PC-3 (cell line): ENCODE results near the gene UBFD1. TPM values are rescaled to one million over a fixed set of nuclear protein-coding genes. Genes with fewer than 3 reads are reported as not detected.
A peak's percentile ranks its signal among the peaks of the same experiment; 100 is the strongest.
"Not testable (repeated sequence)": the region's sequence is repeated elsewhere in the genome, so short reads cannot be mapped to it uniquely, and the experiment has no call there.

Source experiments
- ATAC-seq: fragments of 200-7000 bp; cut with Tn5 transposase; 2 replicates; pipeline ENCODE4 v1.9.1; 2020; ENCODE audit warnings: mild to moderate bottlenecking, moderate library complexity
- BruUV-seq: library from RNA; stranded (reverse); fragments of 400-500 nt; replicated peaks from 2 replicates; lab custom pipeline; 2021; lab: Mats Ljungman, UMichigan
- CTCF ChIA-PET: fragments of 300-600 bp; sonication (Branson Sonifier 250); formaldehyde crosslinking; loops from one replicate; lab custom pipeline; 2022; ENCODE audit warnings: antibody characterized with exemption; lab: Charles Lee
- POLR2A ChIA-PET: fragments of 300-600 bp; sonication (Branson Sonifier 250); formaldehyde crosslinking; loops from one replicate; lab custom pipeline; 2022; ENCODE audit warnings: antibody characterized with exemption; ENCODE audit not compliant: unreplicated experiment; lab: Charles Lee
- DNase-seq: peaks from one replicate; pipeline ENCODE4 v3.0.0-alpha.2; 2015
- H2AFZ ChIP-seq: fragments of 300-600 bp; sonication (generic); 2 replicates; pipeline ENCODE4 v1.6.0; 2016; ENCODE audit warnings: antibody characterized with exemption, low read length
- H3F3A ChIP-seq: fragments of 300-600 bp; sonication (generic); one replicate; pipeline ENCODE4 v1.6.0; 2017; ENCODE audit warnings: antibody characterized with exemption, low read length, control low read depth, mild to moderate bottlenecking; ENCODE audit not compliant: unreplicated experiment
- H3K27ac ChIP-seq: fragments of 300-600 bp; sonication (generic); 2 replicates; pipeline ENCODE4 v1.5.1; 2016; ENCODE audit warnings: mild to moderate bottlenecking, low read length
- H3K27me3 ChIP-seq: fragments of 300-600 bp; sonication (generic); 2 replicates; pipeline ENCODE4 v1.6.1; 2016; ENCODE audit warnings: low read length, mixed read lengths
- H3K36me3 ChIP-seq: fragments of 300-600 bp; sonication (generic); 2 replicates; pipeline ENCODE4 v1.6.1; 2016; ENCODE audit warnings: low read depth, mixed run types, low read length, mixed read lengths
- H3K4me1 ChIP-seq: fragments of 300-600 bp; sonication (generic); 2 replicates; pipeline ENCODE4 v1.5.1; 2016; ENCODE audit warnings: low read length; ENCODE audit not compliant: insufficient read depth
- H3K4me2 ChIP-seq: fragments of 300-600 bp; sonication (generic); 2 replicates; pipeline ENCODE4 v1.6.0; 2016; ENCODE audit warnings: low read length
- H3K4me3 ChIP-seq: fragments of 300-600 bp; sonication (generic); 2 replicates; pipeline ENCODE4 v1.5.1; 2016; ENCODE audit warnings: mild to moderate bottlenecking, low read length, mixed read lengths
- H3K79me2 ChIP-seq: fragments of 300-600 bp; sonication (generic); 2 replicates; pipeline ENCODE4 v1.6.1; 2017; ENCODE audit warnings: low read length, mixed read lengths
- H3K9ac ChIP-seq: fragments of 300-600 bp; sonication (generic); 2 replicates; pipeline ENCODE4 v1.6.0; 2016; ENCODE audit warnings: mild to moderate bottlenecking, low read length
- H3K9me2 ChIP-seq: fragments of 300-600 bp; sonication (generic); replicated peaks from 2 replicates; pipeline ENCODE4 v1.6.1; 2016; ENCODE audit warnings: mixed run types, low read length, mixed read lengths
- H3K9me3 ChIP-seq: fragments of 300-600 bp; sonication (generic); 2 replicates; pipeline ENCODE4 v1.6.1; 2016; ENCODE audit warnings: low read length, mixed read lengths
- H4K20me1 ChIP-seq: fragments of 300-600 bp; sonication (generic); 2 replicates; pipeline ENCODE4 v1.6.1; 2016; ENCODE audit warnings: low read length, mixed read lengths
- CTCF ChIP-seq: fragments of 300-600 bp; sonication (generic); conservative IDR thresholded peaks from 2 replicates; pipeline ENCODE4 v1.5.1; 2017; ENCODE audit warnings: antibody characterized with exemption, low read depth, mild to moderate bottlenecking, low read length
- EZH2 ChIP-seq: fragments of 300-600 bp; sonication (generic); IDR thresholded peaks from one replicate; pipeline ENCODE4 v1.6.1; 2017; ENCODE audit warnings: antibody characterized with exemption, mild to moderate bottlenecking, low read length; ENCODE audit not compliant: unreplicated experiment
- EZH2phosphoT487 ChIP-seq: fragments of 300-600 bp; sonication (generic); IDR thresholded peaks from 2 replicates; pipeline ENCODE4 v1.6.1; 2018; ENCODE audit warnings: mild to moderate bottlenecking, antibody characterized with exemption, low read length, borderline replicate concordance
- intact Hi-C: fragments of 100-400 bp; cut with micrococcal nuclease; formaldehyde crosslinking; loops from 2 replicates; pipeline ENCODE4 v1.9.0; 2023
- total RNA-seq: library from RNA; depleted of rRNA; stranded (reverse); fragments of >200 nt; gene quantifications from 2 replicates; pipeline ENCODE4 v1.2.3, GENCODE V29; 2014

Gene UBFD1
- total RNA-seq, 1 experiment from 2014 or later, result 69.7 TPM

GRCh38 chr16:23537390-23537789 lies 20.1 kb upstream of the UBFD1 start:
- TF ChIP-seq EZH2phosphoT487 (no peak), CTCF (no peak), EZH2 (no peak)
- Histone ChIP-seq H3F3A (no peaks in the 10 kb centered on the region), H2AFZ (no peak overlapping the region), H3K9ac (no peak overlapping the region), H3K4me2 (no peak overlapping the region), H3K9me2 (no peaks in the 10 kb centered on the region), H3K36me3 (0 out of 2 replicates have a peak, but pooled peaks cover 6% of the 10 kb centered on the region), H3K9me3 (no peaks in the 10 kb centered on the region), H4K20me1 (no peaks in the 10 kb centered on the region), H3K27ac (no peak overlapping the region), H3K27me3 (no peaks in the 10 kb centered on the region), H3K4me3 (no peak overlapping the region), H3K4me1 (peaks cover 24% of the 10 kb centered on the region), H3K79me2 (no peaks in the 10 kb centered on the region)
- intact Hi-C loops, result no loop called here
- no peak for ATAC-seq
- no peak for DNase-seq
- ChIA-PET CTCF (no interaction called here), POLR2A (no interaction called here)
- BruUV-seq, result no TSS peak

- H3K4me3 ChIP-seq, result no peak overlapping the region
- no peak overlapping the region for H3K9ac ChIP-seq
- H3F3A ChIP-seq, result no peaks in the 10 kb centered on the region
- no peaks in the 10 kb centered on the region for H3K79me2 ChIP-seq
- H3K4me1 ChIP-seq, result peaks cover 24% of the 10 kb centered on the region
- 0 out of 2 replicates have a peak, but pooled peaks cover 6% of the 10 kb centered on the region for H3K36me3 ChIP-seq
- no peaks in the 10 kb centered on the region for H3K9me3 ChIP-seq
- ChIA-PET POLR2A (no interaction called here), CTCF (no interaction called here)
- no peak for DNase-seq
- H3K4me2 ChIP-seq, result peak overlapping the region; percentile 43
- H4K20me1 ChIP-seq, result no peaks in the 10 kb centered on the region
- BruUV-seq, result no TSS peak
- peak overlapping the region; percentile 72 for H3K27ac ChIP-seq
- TF ChIP-seq CTCF, result no peak
- no peak for TF ChIP-seq EZH2phosphoT487
- no peak for TF ChIP-seq EZH2
- H3K27me3 ChIP-seq, result no peaks in the 10 kb centered on the region
- H3K9me2 ChIP-seq, result no peaks in the 10 kb centered on the region
- intact Hi-C loops, result no loop called here
- H2AFZ ChIP-seq, result no peak overlapping the region
- ATAC-seq, result no peak
Measured at GRCh38 chr16:23538919-23539278, 18.6 kb upstream of the UBFD1 start.

GRCh38 chr16:23539984-23540816 lies 17.3 kb upstream of the UBFD1 start:
- peak overlapping the region; percentile 53 for H3K27ac ChIP-seq
- no peaks in the 10 kb centered on the region for H3K79me2 ChIP-seq
- ATAC-seq, result peak; percentile 96
- no peaks in the 10 kb centered on the region for H3K36me3 ChIP-seq
- POLR2A ChIA-PET, result interaction anchor here (0.6 to 0.9 kb wide), 2 partner anchors 17 to 91 kb away, joined by 4 to 6 read pairs; partner anchors contain the start of genes EARS2 and UBFD1
- H4K20me1 ChIP-seq, result no peaks in the 10 kb centered on the region
- CTCF ChIA-PET, result interaction anchor here (0.9 kb wide), 1 partner anchor 17 kb away, joined by 4 read pairs; the partner anchor contains the start of gene UBFD1
- H2AFZ ChIP-seq, result no peak overlapping the region
- no peak overlapping the region for H3K9ac ChIP-seq
- H3K27me3 ChIP-seq, result no peaks in the 10 kb centered on the region
- H3F3A ChIP-seq, result no peaks in the 10 kb centered on the region
- H3K9me3 ChIP-seq, result no peaks in the 10 kb centered on the region
- BruUV-seq, result no TSS peak
- H3K9me2 ChIP-seq, result no peaks in the 10 kb centered on the region
- DNase-seq, result peak; percentile 81
- intact Hi-C loops, result loop anchor here (2.0 to 10.0 kb wide), 2 partner anchors 17 to 75 kb away; partner anchors contain the start of genes EARS2 and UBFD1
- TF ChIP-seq EZH2, result no peak
- no peak for TF ChIP-seq EZH2phosphoT487
- no peak for TF ChIP-seq CTCF
- peak overlapping the region; percentile 49 for H3K4me2 ChIP-seq
- H3K4me3 ChIP-seq, result no peak overlapping the region
- H3K4me1 ChIP-seq, result peaks cover 24% of the 10 kb centered on the region

DNA sequence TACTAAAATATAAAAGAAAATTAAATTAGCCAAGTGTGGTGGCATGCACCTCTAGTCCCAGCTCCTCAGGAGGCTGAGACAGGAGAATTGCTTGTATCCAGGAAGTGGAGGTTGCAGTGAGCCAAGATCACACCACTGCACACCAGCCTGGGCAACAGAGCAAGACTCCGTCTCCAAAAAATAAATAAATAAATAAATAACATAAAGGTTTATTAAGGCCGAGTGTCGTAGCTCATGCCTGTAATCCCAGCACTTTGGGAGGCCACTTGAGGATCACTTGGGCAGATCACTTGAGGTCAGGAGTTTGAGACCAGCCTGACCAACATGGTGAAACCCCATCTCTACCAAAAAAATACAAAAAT lies 16.7 kb upstream of the UBFD1 start:
- H2AFZ ChIP-seq, H3K9me2 ChIP-seq, H3K27me3 ChIP-seq, H3K4me2 ChIP-seq, H3K9ac ChIP-seq, BruUV-seq, H3K79me2 ChIP-seq, H4K20me1 ChIP-seq, H3K27ac ChIP-seq, H3K4me3 ChIP-seq, POLR2A ChIA-PET, H3K9me3 ChIP-seq, DNase-seq, H3F3A ChIP-seq, H3K36me3 ChIP-seq: not testable (repeated sequence)
- peak; percentile 4; the same call in 1 of the 2 replicates for ATAC-seq
- CTCF ChIA-PET, result interaction anchor here (0.9 kb wide), 1 partner anchor 17 kb away, joined by 4 read pairs; the partner anchor contains the start of gene UBFD1
- peaks cover 24% of the 10 kb centered on the region for H3K4me1 ChIP-seq
- intact Hi-C loops, result loop anchor here (2.0 to 10.0 kb wide), 2 partner anchors 16 to 76 kb away; partner anchors contain the start of genes EARS2 and UBFD1
